HepG2 (cell line): ENCODE measurements around the gene PRRT1B. TPM values are rescaled to one million over a fixed set of nuclear protein-coding genes. Genes with fewer than 3 reads are reported as not detected.

Experiments used
- ATF7-NPFF ChIP-seq: sonication (generic); formaldehyde crosslinking; IDR thresholded peaks from 2 replicates; pipeline ENCODE4 v1.8.1; 2023; ENCODE audit warnings: mild to moderate bottlenecking, low read depth, missing genetic modification reagents, moderate library complexity
- ELF3 ChIP-seq: IDR thresholded peaks from 2 replicates; pipeline ENCODE4 v1.6.1; 2016; ENCODE audit warnings: missing genetic modification reagents, missing compliant biosample characterization
- ESRRA ChIP-seq: sonication (generic); formaldehyde crosslinking; IDR thresholded peaks from 2 replicates; pipeline ENCODE4 v1.5.1; 2020; ENCODE audit warnings: mild to moderate bottlenecking, low read depth, missing genetic modification reagents
- HBP1 ChIP-seq: IDR thresholded peaks from 2 replicates; pipeline ENCODE4 v1.6.1; 2016; ENCODE audit warnings: low read depth, control low read depth
- KDM3A ChIP-seq: IDR thresholded peaks from 2 replicates; pipeline ENCODE4 v1.6.1; 2018; ENCODE audit warnings: low read depth, missing compliant biosample characterization
- NR2F2 ChIP-seq: IDR thresholded peaks from 2 replicates; pipeline ENCODE4 v1.6.1; 2012; ENCODE audit warnings: low read depth, inconsistent platforms, borderline replicate concordance
- PATZ1 ChIP-seq: sonication (generic); formaldehyde crosslinking; IDR thresholded peaks from 2 replicates; pipeline ENCODE4 v1.4.0; 2020; ENCODE audit warnings: missing genetic modification reagents
- SP4 ChIP-seq: sonication (generic); formaldehyde crosslinking; IDR thresholded peaks from 2 replicates; pipeline ENCODE4 v1.8.1; 2023; ENCODE audit warnings: mild to moderate bottlenecking, missing genetic modification reagents
- TP53 ChIP-seq: sonication (generic); formaldehyde crosslinking; conservative IDR thresholded peaks from 2 replicates; pipeline ENCODE4 v1.4.0; 2020; ENCODE audit warnings: missing genetic modification reagents
- UBTF ChIP-seq: sonication (generic); formaldehyde crosslinking; IDR thresholded peaks from 2 replicates; pipeline ENCODE4 v1.4.0; 2020; ENCODE audit warnings: mild to moderate bottlenecking, missing genetic modification reagents
- XBP1 ChIP-seq: sonication (generic); formaldehyde crosslinking; IDR thresholded peaks from 2 replicates; pipeline ENCODE4 v1.5.0; 2020; ENCODE audit warnings: missing genetic modification reagents
- ZNF121 ChIP-seq: sonication (generic); formaldehyde crosslinking; IDR thresholded peaks from 2 replicates; pipeline ENCODE4 v1.5.0; 2020; ENCODE audit warnings: mild to moderate bottlenecking, missing genetic modification reagents
- ZNF205 ChIP-seq: IDR thresholded peaks from 2 replicates; pipeline ENCODE4 v1.6.1; 2018; ENCODE audit warnings: missing biosample characterization, missing genetic modification reagents
- ZNF225 ChIP-seq: sonication (generic); formaldehyde crosslinking; IDR thresholded peaks from 2 replicates; pipeline ENCODE4 v1.4.0; 2020; ENCODE audit warnings: mild to moderate bottlenecking, missing genetic modification reagents
- ZNF362 ChIP-seq: sonication (generic); formaldehyde crosslinking; IDR thresholded peaks from 2 replicates; pipeline ENCODE4 v1.4.0; 2020; ENCODE audit warnings: missing genetic modification reagents, mild to moderate bottlenecking, borderline replicate concordance
- ZNF557 ChIP-seq: sonication (generic); formaldehyde crosslinking; IDR thresholded peaks from 2 replicates; pipeline ENCODE4 v1.4.0; 2020; ENCODE audit warnings: missing genetic modification reagents
- ZNF614 ChIP-seq: IDR thresholded peaks from 2 replicates; pipeline ENCODE4 v1.6.1; 2018; ENCODE audit warnings: missing biosample characterization, missing genetic modification reagents, inconsistent platforms, borderline replicate concordance
- ZNF629 ChIP-seq: sonication (generic); formaldehyde crosslinking; conservative IDR thresholded peaks from 2 replicates; pipeline ENCODE4 v1.5.0; 2020; ENCODE audit warnings: missing genetic modification reagents
- polyA plus RNA-seq, 8 experiments: library from polyadenylated mRNA; depleted of rRNA in 3 of 8; stranded (reverse) in 7 of 8; unstranded in 1 of 8; fragments of >200 nt; fragmentation: Illumina TruSeq in 4 of 8; extraction: Trizol in 4 of 8; gene quantifications; 2 replicates each; pipeline versions ENCODE4 v1.2.1 to v1.2.3, GENCODE V29; 2011 to 2016; ENCODE audit warnings: low read depth in 4 of 8, missing spikeins in 1 of 8, mixed read lengths in 1 of 8; ENCODE audit not compliant: insufficient read depth in 1 of 8
- total RNA-seq, 5 experiments: library from RNA; depleted of rRNA; stranded (reverse); fragments of >200 nt; fragmentation: Illumina TruSeq; extraction: Trizol; gene quantifications; 2 replicates each; pipeline ENCODE4 v1.2.3, GENCODE V29; 2016; ENCODE audit warnings: low read depth in 1 of 5
- TF ChIP-seq, protein P1 (sequence below): sonication (generic); formaldehyde crosslinking; IDR thresholded peaks from 2 replicates; pipeline ENCODE4 v1.4.0; 2020; ENCODE audit warnings: missing genetic modification reagents, borderline replicate concordance

The PRRT1B gene
- total and polyA plus RNA-seq, 2 of the 13 experiments (the other 11 are each of a cell fraction or from before 2014, with no cell fraction given), result not detected

DNA sequence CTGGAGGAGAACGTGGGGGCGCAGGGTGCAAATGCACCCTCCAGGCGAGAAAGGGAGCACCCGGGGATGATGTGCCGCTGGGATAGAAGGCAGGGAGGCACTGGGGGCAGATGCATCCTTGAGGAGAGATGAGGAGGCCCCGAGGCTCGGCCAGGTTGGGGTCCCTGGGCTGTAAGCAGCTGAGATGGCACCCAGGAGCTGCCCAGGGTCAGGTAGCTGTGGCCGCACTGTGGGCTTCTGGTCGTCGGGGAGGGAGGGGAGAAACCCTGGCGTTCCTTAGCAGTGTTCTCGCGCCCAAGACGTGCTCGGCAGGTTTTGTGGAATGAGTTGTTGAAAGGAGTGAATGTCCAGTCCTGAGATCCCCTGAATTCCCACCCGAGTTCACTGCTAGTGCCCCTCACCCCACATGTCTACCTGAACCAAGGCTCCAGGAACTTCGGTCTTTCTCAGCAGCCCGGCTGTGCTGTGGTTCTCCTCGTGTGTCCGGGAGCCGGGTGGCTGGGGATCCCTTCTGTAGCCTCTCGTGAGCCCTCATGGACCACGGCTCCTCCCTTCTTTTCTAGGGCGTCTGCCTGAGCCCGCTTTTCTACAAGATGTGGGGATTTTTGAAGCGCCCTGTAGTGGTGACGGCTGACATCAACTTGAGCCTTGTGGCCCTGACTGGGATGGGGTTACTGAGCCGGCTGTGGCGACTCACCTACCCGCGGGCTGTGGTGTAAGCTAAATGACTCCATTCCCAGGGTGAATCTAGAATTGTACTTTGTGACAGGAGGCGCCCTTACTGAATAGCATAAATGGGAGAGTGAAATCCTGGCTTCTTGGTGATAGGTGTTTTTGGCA is 41.5 kb upstream of the PRRT1B start (continued):
- TF ChIP-seq HBP1 (CRISPR knock-in tag), result no peak
- no peak for TF ChIP-seq ESRRA (CRISPR knock-in tag)
- TF ChIP-seq ZNF121 (CRISPR knock-in tag), result no peak
- TF ChIP-seq UBTF (CRISPR knock-in tag), result no peak
- no peak for TF ChIP-seq KDM3A (CRISPR knock-in tag)
- no peak for TF ChIP-seq PATZ1 (CRISPR knock-in tag)
- no peak for TF ChIP-seq NR2F2
- no peak for TF ChIP-seq ZNF205 (CRISPR knock-in tag)
- no peak for TF ChIP-seq ATF7-NPFF (CRISPR knock-in tag)
- TF ChIP-seq ZNF629 (CRISPR knock-in tag), result no peak
- TF ChIP-seq TP53 (CRISPR knock-in tag), result no peak
- TF ChIP-seq SP4 (CRISPR knock-in tag), result no peak; the same call in 1 of the 2 replicates
- no peak for TF ChIP-seq ZNF614 (CRISPR knock-in tag)
- TF ChIP-seq, protein P1, sequence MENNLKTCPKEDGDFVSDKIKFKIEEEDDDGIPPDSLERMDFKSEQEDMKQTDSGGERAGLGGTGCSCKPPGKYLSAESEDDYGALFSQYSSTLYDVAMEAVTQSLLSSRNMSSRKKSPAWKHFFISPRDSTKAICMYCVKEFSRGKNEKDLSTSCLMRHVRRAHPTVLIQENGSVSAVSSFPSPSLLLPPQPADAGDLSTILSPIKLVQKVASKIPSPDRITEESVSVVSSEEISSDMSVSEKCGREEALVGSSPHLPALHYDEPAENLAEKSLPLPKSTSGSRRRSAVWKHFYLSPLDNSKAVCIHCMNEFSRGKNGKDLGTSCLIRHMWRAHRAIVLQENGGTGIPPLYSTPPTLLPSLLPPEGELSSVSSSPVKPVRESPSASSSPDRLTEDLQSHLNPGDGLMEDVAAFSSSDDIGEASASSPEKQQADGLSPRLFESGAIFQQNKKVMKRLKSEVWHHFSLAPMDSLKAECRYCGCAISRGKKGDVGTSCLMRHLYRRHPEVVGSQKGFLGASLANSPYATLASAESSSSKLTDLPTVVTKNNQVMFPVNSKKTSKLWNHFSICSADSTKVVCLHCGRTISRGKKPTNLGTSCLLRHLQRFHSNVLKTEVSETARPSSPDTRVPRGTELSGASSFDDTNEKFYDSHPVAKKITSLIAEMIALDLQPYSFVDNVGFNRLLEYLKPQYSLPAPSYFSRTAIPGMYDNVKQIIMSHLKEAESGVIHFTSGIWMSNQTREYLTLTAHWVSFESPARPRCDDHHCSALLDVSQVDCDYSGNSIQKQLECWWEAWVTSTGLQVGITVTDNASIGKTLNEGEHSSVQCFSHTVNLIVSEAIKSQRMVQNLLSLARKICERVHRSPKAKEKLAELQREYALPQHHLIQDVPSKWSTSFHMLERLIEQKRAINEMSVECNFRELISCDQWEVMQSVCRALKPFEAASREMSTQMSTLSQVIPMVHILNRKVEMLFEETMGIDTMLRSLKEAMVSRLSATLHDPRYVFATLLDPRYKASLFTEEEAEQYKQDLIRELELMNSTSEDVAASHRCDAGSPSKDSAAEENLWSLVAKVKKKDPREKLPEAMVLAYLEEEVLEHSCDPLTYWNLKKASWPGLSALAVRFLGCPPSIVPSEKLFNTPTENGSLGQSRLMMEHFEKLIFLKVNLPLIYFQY, result no peak
- no peak for TF ChIP-seq ELF3 (CRISPR knock-in tag)
- no peak for TF ChIP-seq ZNF362 (CRISPR knock-in tag)
- no peak for TF ChIP-seq ZNF557 (CRISPR knock-in tag)
- TF ChIP-seq XBP1 (CRISPR knock-in tag), result no peak
- no peak for TF ChIP-seq ZNF225 (CRISPR knock-in tag)
